ENCODE data around the gene PLEKHO1. TPM values are rescaled to one million over a fixed set of nuclear protein-coding genes. Genes with fewer than 3 reads are reported as not detected.

The PLEKHO1 gene
- polyA plus RNA-seq, 1 donor from 2014 or later: 213 TPM

- no peak overlapping the region for H3K27ac ChIP-seq (ENCODE audit: low read length)
- no peaks in the 10 kb centered on the region for H3K79me2 ChIP-seq (replicated peaks; ENCODE audit: insufficient read depth, low read length)
- H3K27me3 ChIP-seq (ENCODE audit: insufficient read depth, low read depth, low read length): no peaks in the 10 kb centered on the region
- H3K36me3 ChIP-seq (ENCODE audit: insufficient read depth, low read length): peaks cover 15% of the 10 kb centered on the region
- H3K4me2 ChIP-seq (ENCODE audit: low read length): no peak overlapping the region
- no peak overlapping the region for H3K9ac ChIP-seq (ENCODE audit: low read length)
- no peaks in the 10 kb centered on the region for H3F3A ChIP-seq (ENCODE audit: insufficient read depth, low read length, poor library complexity, severe bottlenecking)
- no peaks in the 10 kb centered on the region for H4K20me1 ChIP-seq (ENCODE audit: insufficient read depth)
- H3K9me3 ChIP-seq (ENCODE audit: low read length): no peaks in the 10 kb centered on the region
- no peak for TF ChIP-seq REST (IDR thresholded peaks at IDR 0.05; ENCODE audit: borderline replicate concordance)
- no peak overlapping the region for H2AFZ ChIP-seq (ENCODE audit: low read depth, low read length)
- H3K9me2 ChIP-seq (ENCODE audit: insufficient read depth, low read length): no peaks in the 10 kb centered on the region
- no peak overlapping the region for H3K4me3 ChIP-seq (ENCODE audit: low read length)
These were observed 39.6 kb upstream of the PLEKHO1 start for GRCh38 chr1:150110116-150110515.

GRCh38 chr1:150111670-150112069 is 38.0 kb upstream of the PLEKHO1 start:
- H3K27ac ChIP-seq (ENCODE audit: low read length): no peak overlapping the region
- H2AFZ ChIP-seq (ENCODE audit: low read depth, low read length): no peak overlapping the region
- no peaks in the 10 kb centered on the region for H3K9me3 ChIP-seq (ENCODE audit: low read length)
- H3K9me2 ChIP-seq (ENCODE audit: insufficient read depth, low read length): no peaks in the 10 kb centered on the region
- H3K4me3 ChIP-seq (ENCODE audit: low read length): no peak overlapping the region
- no peaks in the 10 kb centered on the region for H3K79me2 ChIP-seq (replicated peaks; ENCODE audit: insufficient read depth, low read length)
- peaks cover 16% of the 10 kb centered on the region for H3K36me3 ChIP-seq (ENCODE audit: insufficient read depth, low read length)
- H3K27me3 ChIP-seq (ENCODE audit: insufficient read depth, low read depth, low read length): no peaks in the 10 kb centered on the region
- H3K4me2 ChIP-seq (ENCODE audit: low read length): no peak overlapping the region
- H4K20me1 ChIP-seq (ENCODE audit: insufficient read depth): no peaks in the 10 kb centered on the region
- no peak overlapping the region for H3K9ac ChIP-seq (ENCODE audit: low read length)
- no peak for TF ChIP-seq EZH2 (IDR thresholded peaks at IDR 0.05; ENCODE audit: borderline replicate concordance, insufficient read depth, low read length, poor library complexity, severe bottlenecking)
- no peak for TF ChIP-seq RAD21 (conservative IDR thresholded peaks at IDR 0.05)
- TF ChIP-seq TAF1 (IDR thresholded peaks at IDR 0.05; ENCODE audit: low read depth): no peak
- TF ChIP-seq EP300 (conservative IDR thresholded peaks at IDR 0.05; ENCODE audit: poor library complexity, severe bottlenecking): no peak
- TF ChIP-seq REST (IDR thresholded peaks at IDR 0.05; ENCODE audit: borderline replicate concordance): no peak
- no peaks in the 10 kb centered on the region for H3F3A ChIP-seq (ENCODE audit: insufficient read depth, low read length, poor library complexity, severe bottlenecking)

GRCh38 chr1:150115121-150115520 is 34.6 kb upstream of the PLEKHO1 start:
- Histone ChIP-seq H3K4me2 (ENCODE audit: low read length) (no peak overlapping the region), H3K27me3 (ENCODE audit: insufficient read depth, low read depth, low read length) (no peaks in the 10 kb centered on the region), H3K4me3 (ENCODE audit: low read length) (no peak overlapping the region), H3K9me2 (ENCODE audit: insufficient read depth, low read length) (no peaks in the 10 kb centered on the region), H3K27ac (ENCODE audit: low read length) (no peak overlapping the region), H3F3A (ENCODE audit: insufficient read depth, low read length, poor library complexity, severe bottlenecking) (no peaks in the 10 kb centered on the region), H3K9ac (ENCODE audit: low read length) (no peak overlapping the region), H3K9me3 (ENCODE audit: low read length) (no peaks in the 10 kb centered on the region), H2AFZ (ENCODE audit: low read depth, low read length) (no peak overlapping the region), H4K20me1 (ENCODE audit: insufficient read depth) (no peaks in the 10 kb centered on the region), H3K79me2 (replicated peaks; ENCODE audit: insufficient read depth, low read length) (no peaks in the 10 kb centered on the region), H3K36me3 (ENCODE audit: insufficient read depth, low read length) (peaks cover 16% of the 10 kb centered on the region)
- no peak for TF ChIP-seq MXI1 (conservative IDR thresholded peaks at IDR 0.05; ENCODE audit: poor library complexity, severe bottlenecking)
- no peak for TF ChIP-seq CTCF (IDR thresholded peaks at IDR 0.05; ENCODE audit: poor library complexity, severe bottlenecking)
- no peak for TF ChIP-seq EZH2 (IDR thresholded peaks at IDR 0.05; ENCODE audit: borderline replicate concordance, insufficient read depth, low read length, poor library complexity, severe bottlenecking)
- no peak for TF ChIP-seq RAD21 (conservative IDR thresholded peaks at IDR 0.05)
- TF ChIP-seq SMC3 (conservative IDR thresholded peaks at IDR 0.05; ENCODE audit: poor library complexity): no peak
- TF ChIP-seq POLR2AphosphoS5 (IDR thresholded peaks at IDR 0.05): no peak
- no peak for TF ChIP-seq REST (IDR thresholded peaks at IDR 0.05; ENCODE audit: borderline replicate concordance)
- TF ChIP-seq EP300 (conservative IDR thresholded peaks at IDR 0.05; ENCODE audit: poor library complexity, severe bottlenecking): no peak
- no peak for TF ChIP-seq TAF1 (IDR thresholded peaks at IDR 0.05; ENCODE audit: low read depth)
